Trophoblast cell (in vitro differentiated cells and primary cell): Measurements from ENCODE around the gene PMCH.
"Not testable (repeated sequence)": the region's sequence is repeated elsewhere in the genome, so short reads cannot be mapped to it uniquely, and the experiment has no call there.

ENCODE experiments used
- DNase-seq, 2 donors: peaks; one replicate each; pipeline ENCODE4 v3.0.0-alpha.2; 2016
- H2AFZ ChIP-seq: 2 replicates; pipeline ENCODE4 v1.6.1; 2013; ENCODE audit warnings: low read length, moderate library complexity, mild to moderate bottlenecking; ENCODE audit not compliant: insufficient read depth, poor library complexity
- H2AK5ac ChIP-seq: 2 replicates; pipeline ENCODE4 v1.6.1; 2013; ENCODE audit warnings: mild to moderate bottlenecking, low read length
- H2BK120ac ChIP-seq: 2 replicates; pipeline ENCODE4 v1.6.1; 2013; ENCODE audit warnings: low read length, mild to moderate bottlenecking, moderate library complexity; ENCODE audit not compliant: insufficient read depth, poor library complexity
- H2BK12ac ChIP-seq: 2 replicates; pipeline ENCODE4 v1.6.1; 2013; ENCODE audit warnings: mild to moderate bottlenecking, low read length, moderate library complexity
- H2BK5ac ChIP-seq: 2 replicates; pipeline ENCODE4 v1.6.1; 2013; ENCODE audit warnings: low read length, low read depth, moderate library complexity, mild to moderate bottlenecking; ENCODE audit not compliant: poor library complexity
- H3K14ac ChIP-seq: 2 replicates; pipeline ENCODE4 v1.6.1; 2013; ENCODE audit warnings: mild to moderate bottlenecking, low read length
- H3K18ac ChIP-seq: 2 replicates; pipeline ENCODE4 v1.6.1; 2013; ENCODE audit warnings: mild to moderate bottlenecking, low read length
- H3K23ac ChIP-seq: 2 replicates; pipeline ENCODE4 v1.6.1; 2013; ENCODE audit warnings: low read length
- H3K27ac ChIP-seq: 2 replicates; pipeline ENCODE4 v1.5.1; 2013; ENCODE audit warnings: low read depth, mild to moderate bottlenecking, inconsistent platforms, low read length, moderate library complexity
- H3K27me3 ChIP-seq: 2 replicates; pipeline ENCODE4 v1.6.1; 2013; ENCODE audit warnings: inconsistent platforms, mild to moderate bottlenecking, low read length, moderate library complexity; ENCODE audit not compliant: insufficient read depth
- H3K36me3 ChIP-seq, 2 experiments: 1 replicate in 1 of 2; 2 replicates in 1 of 2; pipeline ENCODE4 v1.6.1; 2013; ENCODE audit warnings: low read length in 2 of 2, mild to moderate bottlenecking in 2 of 2, moderate library complexity in 1 of 2; ENCODE audit not compliant: insufficient read depth in 2 of 2, control insufficient read depth in 1 of 2
- H3K4ac ChIP-seq: 2 replicates; pipeline ENCODE4 v1.6.1; 2013; ENCODE audit warnings: low read depth, mild to moderate bottlenecking, low read length, moderate library complexity
- H3K4me1 ChIP-seq, 2 experiments: 1 replicate in 1 of 2; 2 replicates in 1 of 2; pipeline ENCODE4 v1.6.1; 2013; ENCODE audit warnings: low read length in 2 of 2, mild to moderate bottlenecking in 2 of 2, moderate library complexity in 1 of 2; ENCODE audit not compliant: insufficient read depth in 2 of 2, control insufficient read depth in 1 of 2
- H3K4me2 ChIP-seq: 2 replicates; pipeline ENCODE4 v1.6.1; 2013; ENCODE audit warnings: inconsistent platforms, mild to moderate bottlenecking, low read length, moderate library complexity
- H3K4me3 ChIP-seq: 2 replicates; pipeline ENCODE4 v1.5.1; 2013; ENCODE audit warnings: mild to moderate bottlenecking, low read depth, low read length, inconsistent platforms
- H3K79me1 ChIP-seq: one replicate; pipeline ENCODE4 v1.6.1; 2013; ENCODE audit warnings: low read length
- H3K79me2 ChIP-seq: 2 replicates; pipeline ENCODE4 v1.6.1; 2013; ENCODE audit warnings: low read length, mild to moderate bottlenecking; ENCODE audit not compliant: control insufficient read depth, insufficient read depth, poor library complexity
- H3K9ac ChIP-seq: 2 replicates; pipeline ENCODE4 v1.6.1; 2013; ENCODE audit warnings: mild to moderate bottlenecking, low read length
- H3K9me3 ChIP-seq: 2 replicates; pipeline ENCODE4 v1.6.1; 2013; ENCODE audit warnings: low read depth, mild to moderate bottlenecking, control low read depth, inconsistent platforms, low read length; ENCODE audit not compliant: insufficient read depth
- H4K12ac ChIP-seq: 2 replicates; pipeline ENCODE4 v1.6.1; 2013; ENCODE audit warnings: low read depth, mild to moderate bottlenecking, low read length, moderate library complexity
- H4K8ac ChIP-seq: 2 replicates; pipeline ENCODE4 v1.6.1; 2013; ENCODE audit warnings: low read depth, mild to moderate bottlenecking, low read length, moderate library complexity
- H4K91ac ChIP-seq: one replicate; pipeline ENCODE4 v1.6.1; 2013; ENCODE audit warnings: low read depth, mild to moderate bottlenecking, low read length, moderate library complexity
- WGBS: extraction: QIAGEN DNeasy Blood & Tissue Kit; methylation state at CpG from one replicate; pipeline ENCODE4 v1.1.7; 2013; ENCODE audit warnings: missing lambda C conversion rate; ENCODE audit not compliant: insufficient read length, insufficient coverage; ENCODE audit errors: extremely low coverage; 5-methylcytosine and 5-hydroxymethylcytosine counted together

PMCH gene

GRCh38 chr12:102169922-102170621, 27.6 kb downstream of the PMCH start:
- no peak overlapping the region for H2AK5ac ChIP-seq
- no peak overlapping the region for H3K4ac ChIP-seq
- H3K27me3 ChIP-seq: no peaks in the 10 kb centered on the region
- no peak overlapping the region for H4K12ac ChIP-seq
- no peak overlapping the region for H2BK5ac ChIP-seq
- no peak overlapping the region for H3K9ac ChIP-seq
- H3K23ac ChIP-seq: no peak overlapping the region
- no peak overlapping the region for H3K4me2 ChIP-seq
- no peak overlapping the region for H2BK120ac ChIP-seq
- H3K18ac ChIP-seq: no peak overlapping the region
- H4K91ac ChIP-seq: no peak overlapping the region
- H3K4me1 ChIP-seq: no peaks in the 10 kb centered on the region
- H3K27ac ChIP-seq: no peak overlapping the region
- no peaks in the 10 kb centered on the region for H3K79me1 ChIP-seq
- H2AFZ ChIP-seq: no peak overlapping the region
- H3K36me3 ChIP-seq: no peaks in the 10 kb centered on the region
- no peak overlapping the region for H4K8ac ChIP-seq
- H3K9me3 ChIP-seq: no peaks in the 10 kb centered on the region
- peak; percentile 30 to 66 for DNase-seq
- no peaks in the 10 kb centered on the region for H3K79me2 ChIP-seq
- no peak overlapping the region for H3K4me3 ChIP-seq
- H3K14ac ChIP-seq: no peak overlapping the region
- no peak overlapping the region for H2BK12ac ChIP-seq
- no CpG with 5 or more reads among the region's 2 CpGs for WGBS

GRCh38 chr12:102167821-102168604, 29.6 kb downstream of the PMCH start:
- Histone ChIP-seq H3K18ac (no peak overlapping the region), H4K8ac (no peak overlapping the region), H3K4me1 (no peaks in the 10 kb centered on the region), H3K4me2 (no peak overlapping the region), H4K91ac (no peak overlapping the region), H3K27me3 (no peaks in the 10 kb centered on the region), H3K9me3 (no peaks in the 10 kb centered on the region), H3K4ac (no peak overlapping the region), H3K9ac (no peak overlapping the region), H3K27ac (no peak overlapping the region), H3K14ac (no peak overlapping the region), H2AK5ac (no peak overlapping the region), H2BK120ac (no peak overlapping the region), H3K4me3 (no peak overlapping the region), H3K79me2 (no peaks in the 10 kb centered on the region), H2BK12ac (no peak overlapping the region), H2BK5ac (no peak overlapping the region), H3K23ac (no peak overlapping the region), H4K12ac (no peak overlapping the region), H3K79me1 (no peaks in the 10 kb centered on the region), H3K36me3 (no peaks in the 10 kb centered on the region), H2AFZ (no peak overlapping the region)
- DNase-seq: no peak

GRCh38 chr12:102163383-102163782, 34.2 kb downstream of the PMCH start:
- no peak overlapping the region for H3K9ac ChIP-seq
- H3K79me2 ChIP-seq: no peaks in the 10 kb centered on the region
- no peak overlapping the region for H3K18ac ChIP-seq
- no peak overlapping the region for H4K91ac ChIP-seq
- no peak overlapping the region for H3K14ac ChIP-seq
- H2AK5ac ChIP-seq: no peak overlapping the region
- H3K4me3 ChIP-seq: no peak overlapping the region
- no peak overlapping the region for H2BK5ac ChIP-seq
- WGBS: no CpG with 5 or more reads among the region's 1 CpG
- no peak overlapping the region for H2BK120ac ChIP-seq
- H3K4me1 ChIP-seq: no peaks in the 10 kb centered on the region
- no peak overlapping the region for H4K8ac ChIP-seq
- H3K4ac ChIP-seq: no peak overlapping the region
- peaks cover 0 to 3% of the 10 kb centered on the region in 2 experiments for H3K36me3 ChIP-seq
- H3K4me2 ChIP-seq: no peak overlapping the region
- no peak overlapping the region for H3K23ac ChIP-seq
- no peak overlapping the region for H3K27ac ChIP-seq
- no peak overlapping the region for H2AFZ ChIP-seq
- no peak overlapping the region for H4K12ac ChIP-seq
- DNase-seq: no peak
- no peaks in the 10 kb centered on the region for H3K9me3 ChIP-seq
- H2BK12ac ChIP-seq: no peak overlapping the region
- no peaks in the 10 kb centered on the region for H3K27me3 ChIP-seq
- no peaks in the 10 kb centered on the region for H3K79me1 ChIP-seq

- not testable (repeated sequence) for H2AFZ ChIP-seq, H3K4me1 ChIP-seq, H3K18ac ChIP-seq, H3K9ac ChIP-seq, H3K4me2 ChIP-seq, H3K14ac ChIP-seq, H4K91ac ChIP-seq, H2AK5ac ChIP-seq, H2BK5ac ChIP-seq, H3K4me3 ChIP-seq, H2BK12ac ChIP-seq, H3K23ac ChIP-seq, H3K79me1 ChIP-seq, H4K8ac ChIP-seq, H2BK120ac ChIP-seq, H4K12ac ChIP-seq, H3K4ac ChIP-seq, H3K9me3 ChIP-seq, H3K79me2 ChIP-seq, H3K36me3 ChIP-seq, H3K27me3 ChIP-seq, H3K27ac ChIP-seq
- peak; percentile 28 to 59 for DNase-seq
- no CpG with 5 or more reads among the region's 3 CpGs for WGBS
Observed at GRCh38 chr12:102155206-102155605, 42.4 kb downstream of the PMCH start.
